HepG2 (cell line): ENCODE results near the gene NHSL1. TPM values are rescaled to one million over a fixed set of nuclear protein-coding genes. Genes with fewer than 3 reads are reported as not detected.
A peak's percentile ranks its signal among the peaks of the same experiment; 100 is the strongest.

ENCODE experiments used
- ATAC-seq: fragments of 200-7000 bp; cut with Tn5 transposase; 3 replicates; pipeline ENCODE4 v1.9.1; 2020; ENCODE audit warnings: mild to moderate bottlenecking, moderate library complexity
- BruUV-seq: library from RNA; stranded (reverse); fragments of 400-500 nt; replicated peaks from 2 replicates; lab custom pipeline; 2021; lab: Mats Ljungman, UMichigan
- CTCF ChIA-PET: fragments of 300-600 bp; formaldehyde crosslinking; extraction: SDS; loops from one replicate; lab custom pipeline; 2021; ENCODE audit warnings: low total read pairs, inconsistent platforms, low intra/inter-chr PET ratio; lab: Yijun Ruan, JAX
- POLR2A ChIA-PET: fragments of 350-600 bp; sonication (Branson Sonifier 250); formaldehyde crosslinking; loops from one replicate; lab custom pipeline; 2020; ENCODE audit warnings: antibody characterized with exemption, inconsistent platforms; lab: Yijun Ruan, JAX
- DNase-seq: peaks from one replicate; pipeline ENCODE4 v3.0.0-alpha.2; 2015; ENCODE audit warnings: low spot score
- FAIRE-seq: peaks from 3 replicates; lab custom pipeline; 2011; peaks lifted over from hg19 to GRCh38; lab: Jason Lieb, UNC
- H2AFZ ChIP-seq: one replicate; pipeline ENCODE4 v1.6.1; 2011; ENCODE audit warnings: low read length, inconsistent platforms
- H3K27ac ChIP-seq: fragments of 300-600 bp; 3 replicates; pipeline ENCODE4 v1.8.0; 2011; ENCODE audit warnings: mixed run types, mild to moderate bottlenecking, mixed read lengths, low read length, inconsistent platforms; ENCODE audit not compliant: insufficient read depth; ENCODE audit errors: extremely low read length
- H3K27me3 ChIP-seq, 2 experiments: fragments of 200-600 bp in 1 of 2; 2 replicates in 1 of 2; 3 replicates in 1 of 2; pipeline versions ENCODE4 v1.6.0 to v1.8.0; 2011; ENCODE audit warnings: low read length in 2 of 2, mild to moderate bottlenecking in 2 of 2, moderate library complexity in 2 of 2, inconsistent platforms in 1 of 2; ENCODE audit not compliant: insufficient read depth in 2 of 2, control insufficient read depth in 1 of 2
- H3K36me3 ChIP-seq, 2 experiments: fragments of 200-600 bp in 1 of 2; replicated peaks in 1 of 2; 2 replicates in 1 of 2; 3 replicates in 1 of 2; pipeline versions ENCODE4 v1.5.1 to v1.8.0; 2011; ENCODE audit warnings: low read length in 2 of 2, inconsistent platforms in 1 of 2; ENCODE audit not compliant: insufficient read depth in 2 of 2, control insufficient read depth in 1 of 2
- H3K4me1 ChIP-seq: 2 replicates; pipeline ENCODE4 v1.5.1; 2012; ENCODE audit warnings: low read length, inconsistent platforms; ENCODE audit not compliant: insufficient read depth
- H3K4me2 ChIP-seq: 2 replicates; pipeline ENCODE4 v1.6.0; 2011; ENCODE audit warnings: low read depth, low read length, inconsistent platforms
- H3K4me3 ChIP-seq, 3 experiments: fragments of 200-600 bp in 1 of 3; sonication (generic), shearing (Covaris generic) in 1 of 3; replicated peaks in 1 of 3; 2 replicates each; pipeline ENCODE4 v1.5.1; 2011 to 2016; ENCODE audit warnings: low read length in 3 of 3, inconsistent platforms in 2 of 3, low read depth in 2 of 3, mild to moderate bottlenecking in 2 of 3, control low read depth in 1 of 3, mixed read lengths in 1 of 3; ENCODE audit not compliant: insufficient read depth in 1 of 3
- H3K79me2 ChIP-seq: one replicate; pipeline ENCODE4 v1.6.1; 2011; ENCODE audit warnings: low read length, inconsistent platforms; ENCODE audit not compliant: insufficient read depth
- H3K9ac ChIP-seq: 2 replicates; pipeline ENCODE4 v1.6.0; 2011; ENCODE audit warnings: mild to moderate bottlenecking, low read depth, low read length, inconsistent platforms; ENCODE audit not compliant: insufficient read depth
- H3K9me3 ChIP-seq: 2 replicates; pipeline ENCODE4 v1.5.1; 2012; ENCODE audit warnings: mild to moderate bottlenecking, low read length
- H4K20me1 ChIP-seq: 2 replicates; pipeline ENCODE4 v1.6.0; 2011; ENCODE audit warnings: inconsistent platforms, mild to moderate bottlenecking, low read length, moderate library complexity; ENCODE audit not compliant: insufficient read depth
- ATRX ChIP-seq: sonication (generic); formaldehyde crosslinking; IDR thresholded peaks from 2 replicates; pipeline ENCODE4 v1.4.0; 2020; ENCODE audit warnings: missing genetic modification reagents, borderline replicate concordance
- CHD4 ChIP-seq: fragments of 200-600 bp; sonication (generic); IDR thresholded peaks from 2 replicates; pipeline ENCODE4 v1.7.0; 2017; ENCODE audit warnings: mild to moderate bottlenecking, low read length, borderline replicate concordance
- ELK4 ChIP-seq: sonication (generic); formaldehyde crosslinking; IDR thresholded peaks from 2 replicates; pipeline ENCODE4 v1.9.0; 2021; ENCODE audit warnings: missing genetic modification reagents, borderline replicate concordance
- EZH2 ChIP-seq: conservative IDR thresholded peaks from 2 replicates; pipeline ENCODE4 v1.6.1; 2012; ENCODE audit warnings: mild to moderate bottlenecking, low read depth, low read length, moderate library complexity
- HMGA1 ChIP-seq: sonication (generic); formaldehyde crosslinking; conservative IDR thresholded peaks from 2 replicates; pipeline ENCODE4 v1.4.0; 2020; ENCODE audit warnings: missing genetic modification reagents
- JDP2 ChIP-seq: sonication (generic); formaldehyde crosslinking; IDR thresholded peaks from 2 replicates; pipeline ENCODE4 v1.8.1; 2022; ENCODE audit warnings: missing genetic modification reagents, borderline replicate concordance
- NCOR1 ChIP-seq: fragments of 200-600 bp; sonication (generic); IDR thresholded peaks from 2 replicates; pipeline ENCODE4 v1.7.0; 2017; ENCODE audit warnings: antibody characterized with exemption, low read length, borderline replicate concordance
- PBX3 ChIP-seq: sonication (generic); formaldehyde crosslinking; IDR thresholded peaks from 2 replicates; pipeline ENCODE4 v1.8.1; 2023; ENCODE audit warnings: missing genetic modification reagents, inconsistent platforms, borderline replicate concordance
- RARA ChIP-seq: IDR thresholded peaks from 2 replicates; pipeline ENCODE4 v1.6.1; 2016; ENCODE audit warnings: missing genetic modification reagents, missing compliant biosample characterization
- RXRA ChIP-seq: sonication (generic); formaldehyde crosslinking; IDR thresholded peaks from 2 replicates; pipeline ENCODE4 v1.5.1; 2020; ENCODE audit warnings: missing genetic modification reagents
- STAT6 ChIP-seq: sonication (generic); formaldehyde crosslinking; IDR thresholded peaks from 2 replicates; pipeline ENCODE4 v1.4.0; 2020; ENCODE audit warnings: missing genetic modification reagents, mild to moderate bottlenecking, borderline replicate concordance
- U2AF2 ChIP-seq: fragments of 200-400 bp; formaldehyde crosslinking; IDR thresholded peaks from 2 replicates; pipeline ENCODE4 v1.6.1; 2017; ENCODE audit warnings: low read depth, mild to moderate bottlenecking, low read length
- ZNF263 ChIP-seq: sonication (generic); formaldehyde crosslinking; IDR thresholded peaks from 2 replicates; pipeline ENCODE4 v1.4.0; 2020; ENCODE audit warnings: missing genetic modification reagents
- ZNF607 ChIP-seq: sonication (generic); formaldehyde crosslinking; IDR thresholded peaks from 2 replicates; pipeline ENCODE4 v1.5.1; 2020; ENCODE audit warnings: missing genetic modification reagents, mild to moderate bottlenecking, borderline replicate concordance
- WGBS: methylation state at CpG from one replicate; pipeline ENCODE4 v1.1.6; 2017; ENCODE audit warnings: low lambda C conversion rate; 5-methylcytosine and 5-hydroxymethylcytosine counted together
- in situ Hi-C: cut with HindIII; loops from 2 replicates; pipeline ENCODE4 v1.10.0; 2017; ENCODE audit warnings: low pct_unique_long_range_greater_than_20kb; ENCODE audit not compliant: extremely low pct_ligation_motif_present
- intact Hi-C: fragments of 100-400 bp; cut with micrococcal nuclease; formaldehyde crosslinking; loops from one replicate; pipeline ENCODE4 v1.10.0; 2022; ENCODE audit not compliant: unreplicated experiment
- polyA plus RNA-seq, 8 experiments: library from polyadenylated mRNA; depleted of rRNA in 3 of 8; stranded (reverse) in 7 of 8; unstranded in 1 of 8; fragments of >200 nt; fragmentation: Illumina TruSeq in 4 of 8; extraction: Trizol in 4 of 8; gene quantifications; 2 replicates each; pipeline versions ENCODE4 v1.2.1 to v1.2.3, GENCODE V29; 2011 to 2016; ENCODE audit warnings: low read depth in 4 of 8, missing spikeins in 1 of 8, mixed read lengths in 1 of 8; ENCODE audit not compliant: insufficient read depth in 1 of 8
- total RNA-seq, 5 experiments: library from RNA; depleted of rRNA; stranded (reverse); fragments of >200 nt; fragmentation: Illumina TruSeq; extraction: Trizol; gene quantifications; 2 replicates each; pipeline ENCODE4 v1.2.3, GENCODE V29; 2016; ENCODE audit warnings: low read depth in 1 of 5

The NHSL1 gene
- total and polyA plus RNA-seq, 2 of the 13 experiments (the other 11 are each of a cell fraction or from before 2014, with no cell fraction given), result 24.9 to 53.6 TPM

- no peak for FAIRE-seq
- H3K4me1 ChIP-seq, result peaks cover 57% of the 10 kb centered on the region
- ATAC-seq, result peak; percentile 45
- in situ Hi-C loops (no loop called here), intact Hi-C loops (loop anchor here (1.0 kb wide), 2 partner anchors 11 to 44 kb away; no protein-coding TSS in a partner anchor)
- no peaks in the 10 kb centered on the region for H3K27me3 ChIP-seq
- H3K9ac ChIP-seq, result peak overlapping the region; percentile 25; the same call in 1 of the 2 replicates
- no TSS peak for BruUV-seq
- H3K27ac ChIP-seq, result peak overlapping the region; percentile 67
- 79% methylated on average over 8 of the region's 8 CpGs for WGBS
- DNase-seq, result no peak
- H3K4me3 ChIP-seq, result peak overlapping the region in 2 of 3 experiments; percentile 30 to 32; a peak in 3 of 6 replicates
- H4K20me1 ChIP-seq, result no peaks in the 10 kb centered on the region; the same call in 1 of the 2 replicates
- peaks cover 64% of the 10 kb centered on the region for H3K79me2 ChIP-seq
- POLR2A ChIA-PET, result interaction anchor here (0.9 to 3.2 kb wide), 9 partner anchors 9 to 44 kb away, joined by 3 to 19 read pairs (median 3); partner anchors contain the start of gene NHSL1
- no peaks in the 10 kb centered on the region; a peak in 1 of 5 replicates for H3K36me3 ChIP-seq
- peak overlapping the region; percentile 83 for H3K4me2 ChIP-seq
- no peaks in the 10 kb centered on the region for H3K9me3 ChIP-seq
- CTCF ChIA-PET, result no interaction called here
- no peak overlapping the region for H2AFZ ChIP-seq
- TF ChIP-seq NCOR1 (peak; percentile 15; the same call in 1 of the 2 replicates), EZH2 (no peak), ATRX (CRISPR knock-in tag) (no peak), JDP2 (CRISPR knock-in tag) (no peak), PBX3 (no peak), CHD4 (no peak), ELK4 (no peak), U2AF2 (no peak), RARA (CRISPR knock-in tag) (no peak), STAT6 (CRISPR knock-in tag) (no peak), ZNF263 (no peak), ZNF607 (CRISPR knock-in tag) (no peak), RXRA (CRISPR knock-in tag) (no peak), HMGA1 (CRISPR knock-in tag) (no peak)
Measured at GRCh38 chr6:138527411-138528088, 28.3 kb upstream of the NHSL1 start.
